H1 (cell line): Measurements from ENCODE around the gene KLHDC8A. TPM values are rescaled to one million over a fixed set of nuclear protein-coding genes. Genes with fewer than 3 reads are reported as not detected.

Experiments
- CTCF ChIA-PET: fragments of 300-600 bp; sonication (Branson Sonifier 250); formaldehyde crosslinking; loops from one replicate; lab custom pipeline; 2021; ENCODE audit not compliant: partially characterized antibody; lab: Charles Lee
- POLR2A ChIA-PET: fragments of 300-600 bp; sonication (Branson Sonifier 250); formaldehyde crosslinking; loops from one replicate; lab custom pipeline; 2021; ENCODE audit warnings: inconsistent platforms; ENCODE audit not compliant: partially characterized antibody; lab: Charles Lee
- DNase-seq, 2 experiments: peaks; one replicate each; pipeline versions ENCODE4 v3.0.0 to v3.0.0-alpha.2; 2010 to 2022; ENCODE audit warnings: low spot score in 2 of 2, low read depth in 1 of 2, mixed read lengths in 1 of 2
- FAIRE-seq: peaks from 2 replicates; lab custom pipeline; 2011; peaks lifted over from hg19 to GRCh38; lab: Jason Lieb, UNC
- H2AFZ ChIP-seq: 2 replicates; pipeline ENCODE4 v1.8.1; 2012; ENCODE audit warnings: low read length, inconsistent platforms
- H2AK5ac ChIP-seq: 2 replicates; pipeline ENCODE4 v1.6.1; 2013; ENCODE audit warnings: low read depth, low read length
- H2BK120ac ChIP-seq: replicated peaks from 2 replicates; pipeline ENCODE3; 2013; ENCODE audit warnings: low read depth, low read length, inconsistent platforms
- H2BK12ac ChIP-seq: 2 replicates; pipeline ENCODE4 v1.6.1; 2013; ENCODE audit warnings: low read depth, low read length
- H2BK15ac ChIP-seq: 2 replicates; pipeline ENCODE4 v1.6.1; 2013; ENCODE audit warnings: low read length
- H2BK20ac ChIP-seq: 2 replicates; pipeline ENCODE4 v1.6.1; 2013; ENCODE audit warnings: low read length
- H2BK5ac ChIP-seq: 2 replicates; pipeline ENCODE4 v1.6.1; 2013; ENCODE audit warnings: low read depth, low read length
- H3K14ac ChIP-seq: 2 replicates; pipeline ENCODE4 v1.6.1; 2013; ENCODE audit warnings: inconsistent platforms; ENCODE audit not compliant: insufficient read length
- H3K18ac ChIP-seq: 2 replicates; pipeline ENCODE4 v1.6.1; 2013; ENCODE audit warnings: low read length; ENCODE audit errors: extremely low read depth
- H3K23ac ChIP-seq: 2 replicates; pipeline ENCODE4 v1.6.1; 2013; ENCODE audit warnings: inconsistent platforms; ENCODE audit not compliant: insufficient read length
- H3K23me2 ChIP-seq: 2 replicates; pipeline ENCODE4 v1.6.1; 2013; ENCODE audit warnings: low read depth, low read length
- H3K27ac ChIP-seq: 2 replicates; pipeline ENCODE4 v1.6.1; 2011; ENCODE audit warnings: low read depth, low read length, inconsistent platforms
- H3K27me3 ChIP-seq, 4 experiments: replicated peaks in 1 of 4; 1 replicate in 1 of 4; 2 replicates in 3 of 4; pipeline versions ENCODE4 v1.6.1 to v1.8.1; 2011 to 2013; ENCODE audit warnings: low read length in 3 of 4, mild to moderate bottlenecking in 3 of 4, inconsistent platforms in 2 of 4, mixed read lengths in 2 of 4, moderate library complexity in 1 of 4; ENCODE audit not compliant: control insufficient read depth in 3 of 4, insufficient read depth in 3 of 4; ENCODE audit errors: extremely low read depth in 1 of 4
- H3K36me3 ChIP-seq, 4 experiments: 2 replicates each; pipeline versions ENCODE4 v1.6.1 to v1.8.1; 2011 to 2013; ENCODE audit warnings: mild to moderate bottlenecking in 4 of 4, low read length in 3 of 4, moderate library complexity in 2 of 4, control low read depth in 1 of 4, inconsistent platforms in 1 of 4; ENCODE audit not compliant: insufficient read depth in 4 of 4, control insufficient read depth in 2 of 4
- H3K4ac ChIP-seq: replicated peaks from 2 replicates; pipeline ENCODE3; 2013; ENCODE audit warnings: low read length, low read depth, mixed read lengths, inconsistent platforms; ENCODE audit not compliant: insufficient read length
- H3K4me1 ChIP-seq, 4 experiments: replicated peaks in 1 of 4; 1 replicate in 1 of 4; 2 replicates in 3 of 4; pipeline versions ENCODE4 v1.6.1 to v1.8.1; 2011 to 2013; ENCODE audit warnings: low read length in 3 of 4, inconsistent platforms in 2 of 4, mixed read lengths in 1 of 4; ENCODE audit not compliant: insufficient read depth in 4 of 4, control insufficient read depth in 3 of 4
- H3K4me2 ChIP-seq, 2 experiments: 2 replicates each; pipeline versions ENCODE4 v1.6.1 to v1.8.1; 2011 to 2013; ENCODE audit warnings: low read depth in 2 of 2, low read length in 2 of 2, control low read depth in 1 of 2, inconsistent platforms in 1 of 2, mild to moderate bottlenecking in 1 of 2; ENCODE audit not compliant: insufficient read depth in 1 of 2
- H3K4me3 ChIP-seq, 4 experiments: fragments of 200-600, 300-600 bp in 1 of 4; sonication (generic), shearing (Covaris generic), sonication (Bioruptor Twin) in 1 of 4; 2 replicates each; pipeline versions ENCODE4 v1.5.1 to v1.8.1; 2011 to 2016; ENCODE audit warnings: low read length in 4 of 4, low read depth in 3 of 4, control low read depth in 2 of 4, inconsistent platforms in 2 of 4, mild to moderate bottlenecking in 2 of 4, mixed read lengths in 1 of 4, moderate library complexity in 1 of 4; ENCODE audit not compliant: insufficient read depth in 2 of 4; ENCODE audit errors: extremely low read depth in 1 of 4
- H3K56ac ChIP-seq: replicated peaks from 2 replicates; pipeline ENCODE3; 2013; ENCODE audit warnings: low read depth, mild to moderate bottlenecking, mixed read lengths, low read length, inconsistent platforms; ENCODE audit not compliant: insufficient read length
- H3K79me1 ChIP-seq: 2 replicates; pipeline ENCODE4 v1.6.1; 2013; ENCODE audit warnings: low read depth, low read length, control low read depth
- H3K79me2 ChIP-seq, 2 experiments: 2 replicates each; pipeline versions ENCODE4 v1.6.1 to v1.8.1; 2012 to 2013; ENCODE audit warnings: low read length in 2 of 2, mild to moderate bottlenecking in 2 of 2, inconsistent platforms in 1 of 2; ENCODE audit not compliant: insufficient read depth in 2 of 2, control insufficient read depth in 1 of 2
- H3K9ac ChIP-seq, 4 experiments: replicated peaks in 1 of 4; 1 replicate in 1 of 4; 2 replicates in 3 of 4; pipeline versions ENCODE4 v1.6.1 to v1.8.1; 2011 to 2013; ENCODE audit warnings: low read depth in 3 of 4, low read length in 3 of 4, control low read depth in 2 of 4, mild to moderate bottlenecking in 2 of 4, moderate library complexity in 2 of 4, inconsistent platforms in 1 of 4; ENCODE audit errors: extremely low read depth in 1 of 4
- H3K9me3 ChIP-seq, 2 experiments: 2 replicates each; pipeline versions ENCODE4 v1.6.1 to v1.8.1; 2012 to 2013; ENCODE audit warnings: mild to moderate bottlenecking in 2 of 2, moderate library complexity in 2 of 2, control low read depth in 1 of 2, inconsistent platforms in 1 of 2, low read depth in 1 of 2, low read length in 1 of 2, mixed read lengths in 1 of 2; ENCODE audit not compliant: insufficient read depth in 2 of 2
- H4K20me1 ChIP-seq, 2 experiments: replicated peaks in 1 of 2; 2 replicates each; pipeline versions ENCODE3 to v1.8.1; 2011 to 2013; ENCODE audit warnings: inconsistent platforms in 2 of 2, low read length in 2 of 2, mild to moderate bottlenecking in 1 of 2; ENCODE audit not compliant: insufficient read depth in 2 of 2, control insufficient read depth in 1 of 2
- H4K5ac ChIP-seq: 2 replicates; pipeline ENCODE4 v1.6.1; 2013; ENCODE audit warnings: low read length, low read depth, mixed read lengths, inconsistent platforms; ENCODE audit not compliant: insufficient read length
- H4K8ac ChIP-seq: 2 replicates; pipeline ENCODE4 v1.8.0; 2013; ENCODE audit warnings: mild to moderate bottlenecking, moderate library complexity, low read length, inconsistent platforms; ENCODE audit not compliant: insufficient read depth; ENCODE audit errors: extremely low read depth
- H4K91ac ChIP-seq: replicated peaks from 2 replicates; pipeline ENCODE3; 2013; ENCODE audit warnings: low read length, mixed read lengths, inconsistent platforms; ENCODE audit not compliant: insufficient read length
- ATF3 ChIP-seq: IDR thresholded peaks from 2 replicates; pipeline ENCODE4 v1.6.1; 2011; ENCODE audit warnings: low read depth, mild to moderate bottlenecking, low read length; ENCODE audit not compliant: insufficient read depth
- GABPA ChIP-seq: IDR thresholded peaks from 2 replicates; pipeline ENCODE4 v1.6.1; 2011; ENCODE audit warnings: mild to moderate bottlenecking, low read length, moderate library complexity, borderline replicate concordance; ENCODE audit not compliant: insufficient read depth
- JUN ChIP-seq: IDR thresholded peaks from 2 replicates; pipeline ENCODE4 v1.6.1; 2011; ENCODE audit warnings: low read depth, mild to moderate bottlenecking, improper control_type of control experiment, low read length
- KDM4A ChIP-seq: IDR thresholded peaks from one replicate; pipeline ENCODE4 v1.7.1; 2012; ENCODE audit warnings: low read depth, mild to moderate bottlenecking, moderate library complexity, low read length, inconsistent platforms; ENCODE audit not compliant: severe bottlenecking
- NRF1 ChIP-seq: IDR thresholded peaks from 2 replicates; pipeline ENCODE4 v1.6.1; 2011; ENCODE audit warnings: mild to moderate bottlenecking, low read depth, low read length, improper control_type of control experiment
- SAP30 ChIP-seq: fragments of 300-600 bp; sonication (generic); IDR thresholded peaks from 2 replicates; pipeline ENCODE4 v1.7.1; 2012; ENCODE audit warnings: low read length, moderate library complexity, mild to moderate bottlenecking, inconsistent platforms; ENCODE audit not compliant: insufficient read depth, insufficient replicate concordance
- SIRT6 ChIP-seq: IDR thresholded peaks from one replicate; pipeline ENCODE4 v1.7.1; 2012; ENCODE audit warnings: low read length, inconsistent platforms
- TCF12 ChIP-seq: IDR thresholded peaks from 2 replicates; pipeline ENCODE4 v1.6.1; 2011; ENCODE audit warnings: low read depth, mild to moderate bottlenecking, low read length
- WGBS, 2 experiments: shearing (Covaris generic) in 1 of 2; methylation state at CpG; one replicate each; pipeline versions ENCODE4 v1.1.6 to v1.1.7; 2013 to 2015; ENCODE audit warnings: low lambda C conversion rate in 2 of 2, mixed read lengths in 2 of 2, inconsistent platforms in 1 of 2, low coverage in 1 of 2, missing lambda C conversion rate in 1 of 2; ENCODE audit not compliant: insufficient replicate concordance in 2 of 2, insufficient coverage in 1 of 2, insufficient read length in 1 of 2; ENCODE audit errors: extremely low coverage in 1 of 2, missing lambda C conversion rate in 1 of 2; 5-methylcytosine and 5-hydroxymethylcytosine counted together
- polyA plus RNA-seq, 7 experiments: library from polyadenylated mRNA; depleted of rRNA in 3 of 7; stranded (reverse) in 5 of 7; unstranded in 2 of 7; fragments of >200 nt in 5 of 7; fragments of 200-250 nt in 2 of 7; gene quantifications; 1 replicate in 5 of 7; 2 replicates in 1 of 7; 4 replicates in 1 of 7; pipeline versions ENCODE4 v1.2.1 to v1.2.3, GENCODE V29; 2011 to 2013; ENCODE audit warnings: missing spikeins in 2 of 7, mixed read lengths in 2 of 7
- total RNA-seq: library from RNA; stranded (reverse); fragmentation: NEBNext Ultra II Directional; extraction: Animal tissue kit (Norgen Biotek cat#: 25700); gene quantifications from 2 replicates; pipeline ENCODE4 v1.2.1, GENCODE V29; 2021
- TF ChIP-seq, protein P1 (sequence below): IDR thresholded peaks from 2 replicates; pipeline ENCODE4 v1.6.1; 2011; ENCODE audit warnings: low read length, improper control_type of control experiment

The KLHDC8A gene
- total and polyA plus RNA-seq, 2 of the 8 experiments (the other 6 are each of a cell fraction or from before 2014, with no cell fraction given): 1.9 to 3.4 TPM

DNA sequence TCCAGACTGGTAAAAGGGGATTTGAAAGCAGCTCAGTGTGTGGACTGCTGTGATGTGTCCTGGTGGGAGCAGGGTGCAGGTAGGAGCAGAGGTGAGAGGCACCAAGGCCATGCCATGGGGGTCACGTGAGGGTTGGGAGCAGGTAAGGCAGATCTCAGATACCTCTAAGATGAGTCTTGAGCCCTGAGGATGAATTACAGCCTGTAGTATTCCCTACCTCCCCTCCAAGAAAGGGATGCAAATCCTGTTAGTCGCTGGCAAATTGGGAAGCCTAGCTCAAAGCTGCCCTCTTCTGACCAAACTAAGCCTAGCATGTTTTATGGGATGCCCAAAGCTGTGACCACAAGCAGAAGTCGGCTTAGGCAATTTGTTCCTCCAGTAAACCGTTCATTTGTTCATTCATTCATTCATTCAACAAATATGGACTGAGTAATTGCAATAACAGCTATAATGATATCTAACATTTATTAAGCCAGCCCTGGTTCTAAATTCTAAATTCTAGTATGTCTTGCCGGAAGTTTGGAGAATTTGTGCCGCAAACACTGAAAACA, 31.3 kb downstream of the KLHDC8A start:
- Histone ChIP-seq H3K9ac (no peak overlapping the region), H3K23me2 (peaks cover 6% of the 10 kb centered on the region), H4K91ac (peak overlapping the region; percentile 85), H3K27ac (peak overlapping the region; percentile 32; the same call in 1 of the 2 replicates), H4K20me1 (peaks cover 6% of the 10 kb centered on the region in 2 experiments), H2BK5ac (peak overlapping the region; percentile 67; the same call in 1 of the 2 replicates), H3K4me1 (peaks cover 5 to 16% (median 9%) of the 10 kb centered on the region in 4 experiments), H3K79me2 (peaks cover 0 to 7% of the 10 kb centered on the region in 2 experiments; a peak in 2 of 4 replicates), H3K9me3 (no peaks in the 10 kb centered on the region), H3K4me2 (no peak overlapping the region), H3K56ac (no peak overlapping the region), H3K14ac (no peak overlapping the region), H4K5ac (peak overlapping the region; percentile 35), H2AFZ (peak overlapping the region; percentile 47), H3K36me3 (no peaks in the 10 kb centered on the region), H3K4ac (peak overlapping the region; percentile 42), H3K23ac (no peak overlapping the region), H4K8ac (no peak overlapping the region), H2BK12ac (peak overlapping the region; percentile 90), H2BK15ac (peak overlapping the region; percentile 67), H2AK5ac (no peak overlapping the region), H3K4me3 (no peak overlapping the region), H3K79me1 (peaks cover 1% of the 10 kb centered on the region; the same call in 1 of the 2 replicates), H3K27me3 (no peaks in the 10 kb centered on the region), H2BK20ac (peak overlapping the region; percentile 64; the same call in 1 of the 2 replicates), H3K18ac (peak overlapping the region; percentile 86), H2BK120ac (peak overlapping the region; percentile 38)
- FAIRE-seq (peak; percentile 77), DNase-seq (peak; percentile 67 to 87)
- ChIA-PET POLR2A (interaction anchor here (0.7 to 11.0 kb wide), 11 partner anchors 11 to 99 kb away, joined by 3 to 134 read pairs (median 9); no protein-coding TSS in a partner anchor), CTCF (interaction anchor here (0.9 to 67.1 kb wide), 37 partner anchors 8 to 402 kb away, joined by 3 to 2424 read pairs (median 4); partner anchors contain the start of genes BLACAT1 and KLHDC8A)
- 55% methylated on average over 6 of the region's 6 CpGs; no CpG with 5 or more reads in 1 of the 2 experiments for WGBS, 2 experiments
- TF ChIP-seq ATF3 (0 out of 2 replicates have a peak, but pooled peaks have one; percentile 21), TCF12 (0 out of 2 replicates have a peak, but pooled peaks have one; percentile 47), SAP30 (no peak), JUN (no peak), KDM4A (no peak), SIRT6 (no peak), GABPA (peak; percentile 52; the same call in 1 of the 2 replicates), NRF1 (no peak)
- TF ChIP-seq, protein P1, sequence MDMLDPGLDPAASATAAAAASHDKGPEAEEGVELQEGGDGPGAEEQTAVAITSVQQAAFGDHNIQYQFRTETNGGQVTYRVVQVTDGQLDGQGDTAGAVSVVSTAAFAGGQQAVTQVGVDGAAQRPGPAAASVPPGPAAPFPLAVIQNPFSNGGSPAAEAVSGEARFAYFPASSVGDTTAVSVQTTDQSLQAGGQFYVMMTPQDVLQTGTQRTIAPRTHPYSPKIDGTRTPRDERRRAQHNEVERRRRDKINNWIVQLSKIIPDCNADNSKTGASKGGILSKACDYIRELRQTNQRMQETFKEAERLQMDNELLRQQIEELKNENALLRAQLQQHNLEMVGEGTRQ: peak; percentile 69
